ENCODE measurements around the gene RNF168.

Gene RNF168

DNA sequence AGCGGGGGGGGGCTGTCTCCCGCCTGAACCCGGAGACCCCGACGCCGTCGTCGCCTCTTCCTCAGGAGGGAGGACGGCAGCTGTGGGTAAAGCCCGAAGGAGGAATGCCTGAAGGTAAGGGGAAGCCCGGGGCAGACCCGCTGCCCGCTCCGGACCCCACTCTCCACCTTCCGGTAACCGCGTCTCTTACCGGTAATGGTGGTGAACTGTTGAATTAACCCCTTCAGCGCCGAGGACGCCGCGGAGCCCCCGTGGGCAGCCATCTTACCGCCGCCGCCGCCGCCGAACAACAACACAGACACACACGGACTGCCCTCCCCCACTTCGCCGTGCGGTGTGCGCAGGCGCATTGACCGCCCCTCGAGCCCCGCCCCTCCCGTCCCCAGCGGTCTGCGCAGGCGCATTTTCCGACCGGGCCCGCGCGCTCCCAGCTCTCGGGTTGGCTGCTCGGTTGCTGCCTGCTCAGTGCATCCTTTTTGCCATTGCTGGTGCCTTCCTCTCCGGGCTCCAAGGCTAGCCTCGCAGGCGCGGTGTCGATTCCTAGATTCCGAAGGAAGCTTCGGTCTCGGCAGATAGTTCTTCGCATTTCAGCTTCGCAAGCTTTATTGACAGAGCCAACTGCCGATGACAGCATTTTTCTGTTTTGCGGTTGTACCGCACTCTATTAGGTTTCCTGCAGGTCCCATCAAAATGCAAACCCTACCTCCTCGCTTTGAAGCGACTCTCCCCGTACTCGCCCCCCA is 71.3 kb downstream of the RNF168 start, which contains the start of gene UBXN7 (continued):
- TF ChIP-seq SCRT2 (tag by site-specific recombination; IDR thresholded peaks at IDR 0.05) (peak; percentile 40; the same call in 1 of the 2 replicates), ZNF555 (tag by site-specific recombination; conservative IDR thresholded peaks at IDR 0.05) (no peak), KLF16 (tag by site-specific recombination; IDR thresholded peaks at IDR 0.05) (no peak), ZNF133 (tag by site-specific recombination; IDR thresholded peaks at IDR 0.05) (no peak), RBAK (tag by site-specific recombination; IDR thresholded peaks at IDR 0.05) (no peak), ZNF138 (tag by site-specific recombination; IDR thresholded peaks at IDR 0.05; ENCODE audit: borderline replicate concordance) (no peak), ZNF658 (tag by site-specific recombination; IDR thresholded peaks at IDR 0.05) (no peak), KLF7 (tag by site-specific recombination; IDR thresholded peaks at IDR 0.05; ENCODE audit: borderline replicate concordance) (0 out of 2 replicates have a peak, but pooled peaks have one; percentile 12), ZNF239 (tag by site-specific recombination; IDR thresholded peaks at IDR 0.05) (no peak), ZEB2 (tag by site-specific recombination; IDR thresholded peaks at IDR 0.05) (peak; percentile 96), HOXC10 (CRISPR knock-in tag; IDR thresholded peaks at IDR 0.05) (no peak), SP3 (tag by site-specific recombination; IDR thresholded peaks at IDR 0.05) (peak; percentile 43; the same call in 1 of the 2 replicates), ZBTB1 (tag by site-specific recombination; IDR thresholded peaks at IDR 0.05) (no peak), ZNF560 (tag by site-specific recombination; IDR thresholded peaks at IDR 0.05; ENCODE audit: borderline replicate concordance) (no peak), ZXDB (tag by site-specific recombination; IDR thresholded peaks at IDR 0.05) (peak; percentile 80), YY1 (tag by site-specific recombination; IDR thresholded peaks at IDR 0.05) (peak; percentile 94), ZNF449 (tag by site-specific recombination; IDR thresholded peaks at IDR 0.05) (no peak), ZNF76 (tag by site-specific recombination; IDR thresholded peaks at IDR 0.05; ENCODE audit: borderline replicate concordance, low read depth) (peak; percentile 57; the same call in 1 of the 2 replicates), ZNF558 (tag by site-specific recombination; IDR thresholded peaks at IDR 0.05) (no peak), GLIS2 (tag by site-specific recombination; IDR thresholded peaks at IDR 0.05) (no peak), ZIC2 (tag by site-specific recombination; IDR thresholded peaks at IDR 0.05) (no peak), ZNF184 (tag by site-specific recombination; IDR thresholded peaks at IDR 0.05) (0 out of 2 replicates have a peak, but pooled peaks have one; percentile 13), ZSCAN16 (tag by site-specific recombination; IDR thresholded peaks at IDR 0.05) (no peak), ZNF140 (tag by site-specific recombination; IDR thresholded peaks at IDR 0.05) (no peak), SALL2 (tag by site-specific recombination; IDR thresholded peaks at IDR 0.05; ENCODE audit: borderline replicate concordance) (no peak), ZNF335 (tag by site-specific recombination; conservative IDR thresholded peaks at IDR 0.05) (peak; percentile 74), ZNF148 (tag by site-specific recombination; IDR thresholded peaks at IDR 0.05; ENCODE audit: borderline replicate concordance) (no peak), TRIM28 (IDR thresholded peaks at IDR 0.05; ENCODE audit: borderline replicate concordance, low read length) (peak; percentile 75; the same call in 1 of the 2 replicates)
- TF ChIP-seq, protein P1, sequence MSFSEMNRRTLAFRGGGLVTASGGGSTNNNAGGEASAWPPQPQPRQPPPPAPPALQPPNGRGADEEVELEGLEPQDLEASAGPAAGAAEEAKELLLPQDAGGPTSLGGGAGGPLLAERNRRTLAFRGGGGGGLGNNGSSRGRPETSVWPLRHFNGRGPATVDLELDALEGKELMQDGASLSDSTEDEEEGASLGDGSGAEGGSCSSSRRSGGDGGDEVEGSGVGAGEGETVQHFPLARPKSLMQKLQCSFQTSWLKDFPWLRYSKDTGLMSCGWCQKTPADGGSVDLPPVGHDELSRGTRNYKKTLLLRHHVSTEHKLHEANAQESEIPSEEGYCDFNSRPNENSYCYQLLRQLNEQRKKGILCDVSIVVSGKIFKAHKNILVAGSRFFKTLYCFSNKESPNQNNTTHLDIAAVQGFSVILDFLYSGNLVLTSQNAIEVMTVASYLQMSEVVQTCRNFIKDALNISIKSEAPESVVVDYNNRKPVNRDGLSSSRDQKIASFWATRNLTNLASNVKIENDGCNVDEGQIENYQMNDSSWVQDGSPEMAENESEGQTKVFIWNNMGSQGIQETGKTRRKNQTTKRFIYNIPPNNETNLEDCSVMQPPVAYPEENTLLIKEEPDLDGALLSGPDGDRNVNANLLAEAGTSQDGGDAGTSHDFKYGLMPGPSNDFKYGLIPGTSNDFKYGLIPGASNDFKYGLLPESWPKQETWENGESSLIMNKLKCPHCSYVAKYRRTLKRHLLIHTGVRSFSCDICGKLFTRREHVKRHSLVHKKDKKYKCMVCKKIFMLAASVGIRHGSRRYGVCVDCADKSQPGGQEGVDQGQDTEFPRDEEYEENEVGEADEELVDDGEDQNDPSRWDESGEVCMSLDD (tag by site-specific recombination; IDR thresholded peaks at IDR 0.05) = no peak; the same call in 1 of the 2 replicates
- TF ChIP-seq, protein P2, sequence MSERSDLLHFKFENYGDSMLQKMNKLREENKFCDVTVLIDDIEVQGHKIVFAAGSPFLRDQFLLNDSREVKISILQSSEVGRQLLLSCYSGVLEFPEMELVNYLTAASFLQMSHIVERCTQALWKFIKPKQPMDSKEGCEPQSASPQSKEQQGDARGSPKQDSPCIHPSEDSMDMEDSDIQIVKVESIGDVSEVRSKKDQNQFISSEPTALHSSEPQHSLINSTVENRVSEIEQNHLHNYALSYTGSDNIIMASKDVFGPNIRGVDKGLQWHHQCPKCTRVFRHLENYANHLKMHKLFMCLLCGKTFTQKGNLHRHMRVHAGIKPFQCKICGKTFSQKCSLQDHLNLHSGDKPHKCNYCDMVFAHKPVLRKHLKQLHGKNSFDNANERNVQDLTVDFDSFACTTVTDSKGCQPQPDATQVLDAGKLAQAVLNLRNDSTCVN (tag by site-specific recombination; optimal IDR thresholded peaks at IDR 0.05) = peak; percentile 63
- TF ChIP-seq, protein P3, sequence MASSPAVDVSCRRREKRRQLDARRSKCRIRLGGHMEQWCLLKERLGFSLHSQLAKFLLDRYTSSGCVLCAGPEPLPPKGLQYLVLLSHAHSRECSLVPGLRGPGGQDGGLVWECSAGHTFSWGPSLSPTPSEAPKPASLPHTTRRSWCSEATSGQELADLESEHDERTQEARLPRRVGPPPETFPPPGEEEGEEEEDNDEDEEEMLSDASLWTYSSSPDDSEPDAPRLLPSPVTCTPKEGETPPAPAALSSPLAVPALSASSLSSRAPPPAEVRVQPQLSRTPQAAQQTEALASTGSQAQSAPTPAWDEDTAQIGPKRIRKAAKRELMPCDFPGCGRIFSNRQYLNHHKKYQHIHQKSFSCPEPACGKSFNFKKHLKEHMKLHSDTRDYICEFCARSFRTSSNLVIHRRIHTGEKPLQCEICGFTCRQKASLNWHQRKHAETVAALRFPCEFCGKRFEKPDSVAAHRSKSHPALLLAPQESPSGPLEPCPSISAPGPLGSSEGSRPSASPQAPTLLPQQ (tag by site-specific recombination; IDR thresholded peaks at IDR 0.05) = no peak

Data from HEK293 (cell line).